HCT116 (cell line): Measurements from ENCODE around the gene ARHGEF10L. TPM values are rescaled to one million over a fixed set of nuclear protein-coding genes. Genes with fewer than 3 reads are reported as not detected.

Source experiments
- ATAC-seq: fragments of 200-7000 bp; cut with Tn5 transposase; 2 replicates; pipeline ENCODE4 v1.9.1; 2020; ENCODE audit warnings: mild to moderate bottlenecking, moderate library complexity
- BruUV-seq: library from RNA; stranded (reverse); fragments of 400-500 nt; replicated peaks from 2 replicates; lab custom pipeline; 2021; lab: Mats Ljungman, UMichigan
- CTCF ChIA-PET: fragments of 300-600 bp; sonication (Branson Sonifier 250); formaldehyde crosslinking; loops from one replicate; lab custom pipeline; 2021; ENCODE audit warnings: antibody characterized with exemption; lab: Charles Lee
- POLR2A ChIA-PET: fragments of 300-600, 350-600 bp; sonication (Branson Sonifier 250); formaldehyde crosslinking; loops from one replicate; lab custom pipeline; 2021; ENCODE audit warnings: antibody characterized with exemption; lab: Charles Lee
- RAD21 ChIA-PET, 2 experiments: fragments of 300-600 bp; sonication (Branson Sonifier 250); formaldehyde crosslinking; loops; one replicate each; lab custom pipeline; 2023; ENCODE audit warnings: low total read pairs in 2 of 2; ENCODE audit not compliant: uncharacterized antibody in 2 of 2, unreplicated experiment in 2 of 2, low non-redundant PET in 1 of 2; lab: Charles Lee
- DNase-seq: peaks from one replicate; pipeline ENCODE4 v3.0.0-alpha.2; 2010; ENCODE audit warnings: low read depth, low spot score
- H2AFZ ChIP-seq: fragments of 200-600 bp; shearing (Covaris generic), sonication (generic); 2 replicates; pipeline ENCODE4 v1.6.1; 2017; ENCODE audit warnings: low read depth, mixed run types, mixed read lengths, antibody characterized with exemption, low read length; ENCODE audit not compliant: poor library complexity, severe bottlenecking
- H3K27ac ChIP-seq: 2 replicates; pipeline ENCODE4 v1.5.1; 2012; ENCODE audit warnings: low read depth, low read length
- H3K27me3 ChIP-seq: fragments of 200-600 bp; sonication (generic); 2 replicates; pipeline ENCODE4 v1.6.1; 2016; ENCODE audit warnings: mixed run types, low read length, mixed read lengths; ENCODE audit not compliant: insufficient read depth
- H3K36me3 ChIP-seq, 2 experiments: fragments of 200-500 bp in 1 of 2; fragments of 200-600 bp in 1 of 2; sonication (Bioruptor generic) in 1 of 2; sonication (generic) in 1 of 2; 2 replicates each; pipeline versions ENCODE4 v1.5.1 to v1.6.1; 2014 to 2016; ENCODE audit warnings: low read length in 2 of 2, inconsistent platforms in 1 of 2, mixed read lengths in 1 of 2, mixed run types in 1 of 2; ENCODE audit not compliant: insufficient read depth in 2 of 2, control insufficient read depth in 1 of 2
- H3K4me1 ChIP-seq, 2 experiments: fragments of 200-600 bp in 1 of 2; sonication (generic) in 1 of 2; 2 replicates each; pipeline versions ENCODE4 v1.5.1 to v1.6.1; 2012 to 2017; ENCODE audit warnings: low read length in 2 of 2, inconsistent platforms in 1 of 2, mild to moderate bottlenecking in 1 of 2, mixed read lengths in 1 of 2, mixed run types in 1 of 2, moderate library complexity in 1 of 2; ENCODE audit not compliant: insufficient read depth in 2 of 2, control insufficient read depth in 1 of 2
- H3K4me2 ChIP-seq: fragments of 200-600 bp; sonication (generic); 2 replicates; pipeline ENCODE4 v1.6.1; 2017; ENCODE audit warnings: mixed run types, low read length, mixed read lengths
- H3K4me3 ChIP-seq, 2 experiments: fragments of 200-600 bp in 1 of 2; sonication (generic) in 1 of 2; replicated peaks in 1 of 2; 2 replicates each; pipeline ENCODE4 v1.5.1; 2011 to 2016; ENCODE audit warnings: low read length in 2 of 2, control low read depth in 1 of 2, low read depth in 1 of 2, mild to moderate bottlenecking in 1 of 2, mixed read lengths in 1 of 2, mixed run types in 1 of 2
- H3K79me2 ChIP-seq: fragments of 200-600 bp; sonication (generic); 2 replicates; pipeline ENCODE4 v1.6.1; 2017; ENCODE audit warnings: mild to moderate bottlenecking, mixed run types, low read length, moderate library complexity, mixed read lengths; ENCODE audit not compliant: insufficient read depth
- H3K9ac ChIP-seq: fragments of 200-600 bp; sonication (generic); 2 replicates; pipeline ENCODE4 v1.6.1; 2016; ENCODE audit warnings: low read length, mixed read lengths
- H3K9me2 ChIP-seq: fragments of 200-600 bp; sonication (generic), shearing (Covaris generic); 2 replicates; pipeline ENCODE4 v1.6.1; 2017; ENCODE audit warnings: mixed run types, mild to moderate bottlenecking, moderate library complexity; ENCODE audit not compliant: insufficient read depth
- H3K9me3 ChIP-seq, 2 experiments: fragments of 200-500 bp in 1 of 2; fragments of 200-600 bp in 1 of 2; sonication (Bioruptor generic) in 1 of 2; sonication (generic) in 1 of 2; 2 replicates each; pipeline ENCODE4 v1.6.1; 2014 to 2017; ENCODE audit warnings: low read length in 2 of 2, mixed read lengths in 2 of 2, inconsistent platforms in 1 of 2, low read depth in 1 of 2, mild to moderate bottlenecking in 1 of 2, mixed run types in 1 of 2, moderate library complexity in 1 of 2; ENCODE audit not compliant: control insufficient read depth in 1 of 2, insufficient read depth in 1 of 2
- H4K20me1 ChIP-seq: fragments of 200-600 bp; sonication (generic), shearing (Covaris generic); 2 replicates; pipeline ENCODE4 v1.6.1; 2017; ENCODE audit warnings: mixed run types, mild to moderate bottlenecking, moderate library complexity; ENCODE audit not compliant: insufficient read depth
- CEBPB ChIP-seq: IDR thresholded peaks from 2 replicates; pipeline ENCODE4 v1.6.1; 2012; ENCODE audit warnings: low read depth
- EGR1 ChIP-seq: IDR thresholded peaks from 2 replicates; pipeline ENCODE4 v1.6.1; 2012; ENCODE audit warnings: low read depth
- ELF1 ChIP-seq: IDR thresholded peaks from 2 replicates; pipeline ENCODE4 v1.6.1; 2012; ENCODE audit warnings: low read depth, borderline replicate concordance
- EZH2 ChIP-seq: fragments of 200-600 bp; sonication (generic); IDR thresholded peaks from 2 replicates; pipeline ENCODE4 v1.6.1; 2017; ENCODE audit warnings: antibody characterized with exemption, mixed run types
- EZH2phosphoT487 ChIP-seq: fragments of 200-600 bp; IDR thresholded peaks from 2 replicates; pipeline ENCODE4 v1.6.1; 2018; ENCODE audit warnings: antibody characterized with exemption, borderline replicate concordance
- POLR2A ChIP-seq: IDR thresholded peaks from 2 replicates; pipeline ENCODE4 v1.7.0; 2011; ENCODE audit warnings: borderline replicate concordance; ENCODE audit not compliant: insufficient read depth, insufficient read length; ENCODE audit errors: extremely low read depth
- RAD21 ChIP-seq: IDR thresholded peaks from 2 replicates; pipeline ENCODE4 v1.6.1; 2012; ENCODE audit warnings: low read depth, mild to moderate bottlenecking
- SIN3A ChIP-seq: IDR thresholded peaks from 2 replicates; pipeline ENCODE4 v1.6.1; 2012; ENCODE audit warnings: low read depth
- SRF ChIP-seq: IDR thresholded peaks from 2 replicates; pipeline ENCODE4 v1.6.1; 2012; ENCODE audit warnings: low read depth
- TCF7L2 ChIP-seq: IDR thresholded peaks from 2 replicates; pipeline ENCODE4 v1.7.0; 2011; ENCODE audit warnings: borderline replicate concordance, inconsistent platforms; ENCODE audit not compliant: insufficient read depth, insufficient read length; ENCODE audit errors: extremely low read depth
- YY1 ChIP-seq: IDR thresholded peaks from 2 replicates; pipeline ENCODE4 v1.6.1; 2011; ENCODE audit warnings: low read length, low read depth, moderate library complexity, mild to moderate bottlenecking; ENCODE audit not compliant: insufficient replicate concordance; ENCODE audit errors: extremely low read depth
- ZFX ChIP-seq: fragments of 450-650 bp; IDR thresholded peaks from 2 replicates; pipeline ENCODE4 v1.6.1; 2017
- ZNF274 ChIP-seq: fragments of 200-500 bp; sonication (Bioruptor generic); IDR thresholded peaks from 2 replicates; pipeline ENCODE4 v1.6.1; 2014; ENCODE audit warnings: mild to moderate bottlenecking, low read depth, low read length, inconsistent platforms
- intact Hi-C: fragments of 100-400 bp; cut with micrococcal nuclease; formaldehyde crosslinking; loops from 2 replicates; pipeline ENCODE4 v1.10.0; 2022
- total RNA-seq: library from RNA; stranded (reverse); gene quantifications from one replicate; pipeline ENCODE4 v1.2.1, GENCODE V29; 2021; ENCODE audit not compliant: unreplicated experiment
- TF ChIP-seq, protein P1 (sequence below): IDR thresholded peaks from 2 replicates; pipeline ENCODE4 v1.6.1; 2012
- TF ChIP-seq, protein P2 (sequence below): IDR thresholded peaks from 2 replicates; pipeline ENCODE4 v1.6.1; 2011; ENCODE audit warnings: mild to moderate bottlenecking, low read length, moderate library complexity; ENCODE audit not compliant: insufficient replicate concordance; ENCODE audit errors: extremely low read depth
- TF ChIP-seq, protein P3 (sequence below): IDR thresholded peaks from 2 replicates; pipeline ENCODE4 v1.6.1; 2012

Gene ARHGEF10L
- total RNA-seq, 1 experiment from 2014 or later = 14.7 TPM

DNA sequence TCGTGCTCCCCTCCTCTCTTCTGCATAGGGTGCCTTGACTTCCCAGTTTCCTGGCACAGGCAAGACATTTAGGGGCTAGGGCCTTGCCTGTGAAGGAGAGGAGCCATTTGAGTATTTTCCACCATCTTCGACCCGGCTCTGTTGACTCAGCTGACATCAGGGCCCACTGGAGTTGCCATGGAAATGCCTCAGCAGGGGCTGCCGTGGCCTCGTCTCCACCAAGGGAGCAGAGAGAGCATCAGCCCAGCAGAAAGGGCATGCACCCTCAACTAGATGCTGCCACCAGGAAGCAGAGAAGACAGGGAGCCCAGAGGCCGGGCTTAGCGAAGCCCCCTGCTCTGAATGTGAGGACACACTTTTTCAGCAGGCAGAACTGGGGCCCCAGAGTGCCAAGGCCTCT lies 113.8 kb downstream of the ARHGEF10L start:
- Histone ChIP-seq H4K20me1 (no peaks in the 10 kb centered on the region), H3K9me2 (no peaks in the 10 kb centered on the region), H3K4me2 (no peak overlapping the region), H3K9me3 (no peaks in the 10 kb centered on the region)
- no peak for DNase-seq
- CTCF ChIA-PET = interaction anchor here (1.4 to 4.7 kb wide), 4 partner anchors 9 to 928 kb away, joined by 3 to 19 read pairs (median 6); no protein-coding TSS in a partner anchor
- no peak for ATAC-seq
- TF ChIP-seq YY1 (no peak), POLR2A (no peak), ZFX (no peak), EGR1 (no peak), RAD21 (no peak), ZNF274 (no peak), EZH2 (no peak), EZH2phosphoT487 (no peak), CEBPB (no peak), SIN3A (no peak), SRF (no peak), TCF7L2 (no peak), ELF1 (no peak)
- TF ChIP-seq, protein P1, sequence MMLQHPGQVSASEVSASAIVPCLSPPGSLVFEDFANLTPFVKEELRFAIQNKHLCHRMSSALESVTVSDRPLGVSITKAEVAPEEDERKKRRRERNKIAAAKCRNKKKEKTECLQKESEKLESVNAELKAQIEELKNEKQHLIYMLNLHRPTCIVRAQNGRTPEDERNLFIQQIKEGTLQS = no peak
- TF ChIP-seq, protein P2, sequence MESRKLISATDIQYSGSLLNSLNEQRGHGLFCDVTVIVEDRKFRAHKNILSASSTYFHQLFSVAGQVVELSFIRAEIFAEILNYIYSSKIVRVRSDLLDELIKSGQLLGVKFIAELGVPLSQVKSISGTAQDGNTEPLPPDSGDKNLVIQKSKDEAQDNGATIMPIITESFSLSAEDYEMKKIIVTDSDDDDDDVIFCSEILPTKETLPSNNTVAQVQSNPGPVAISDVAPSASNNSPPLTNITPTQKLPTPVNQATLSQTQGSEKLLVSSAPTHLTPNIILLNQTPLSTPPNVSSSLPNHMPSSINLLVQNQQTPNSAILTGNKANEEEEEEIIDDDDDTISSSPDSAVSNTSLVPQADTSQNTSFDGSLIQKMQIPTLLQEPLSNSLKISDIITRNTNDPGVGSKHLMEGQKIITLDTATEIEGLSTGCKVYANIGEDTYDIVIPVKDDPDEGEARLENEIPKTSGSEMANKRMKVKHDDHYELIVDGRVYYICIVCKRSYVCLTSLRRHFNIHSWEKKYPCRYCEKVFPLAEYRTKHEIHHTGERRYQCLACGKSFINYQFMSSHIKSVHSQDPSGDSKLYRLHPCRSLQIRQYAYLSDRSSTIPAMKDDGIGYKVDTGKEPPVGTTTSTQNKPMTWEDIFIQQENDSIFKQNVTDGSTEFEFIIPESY = no peak
- TF ChIP-seq, protein P3, sequence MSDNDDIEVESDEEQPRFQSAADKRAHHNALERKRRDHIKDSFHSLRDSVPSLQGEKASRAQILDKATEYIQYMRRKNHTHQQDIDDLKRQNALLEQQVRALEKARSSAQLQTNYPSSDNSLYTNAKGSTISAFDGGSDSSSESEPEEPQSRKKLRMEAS = no peak
- TF ChIP-seq, all 23 proteins: peak for 0
- Histone ChIP-seq H3K27me3 (no peaks in the 10 kb centered on the region), H3K36me3 (no peaks in the 10 kb centered on the region), H3K79me2 (no peaks in the 10 kb centered on the region), H3K27ac (no peak overlapping the region), H3K4me1 (no peaks in the 10 kb centered on the region), H2AFZ (no peak overlapping the region), H3K9ac (no peak overlapping the region), H3K4me3 (no peak overlapping the region)
- RAD21 ChIA-PET = no interaction called here
- POLR2A ChIA-PET = no interaction called here
- no TSS peak for BruUV-seq
- intact Hi-C loops = no loop called here
